Lung (tissue), 12 donors: ENCODE results near the gene FALEC. TPM values are rescaled to one million over a fixed set of nuclear protein-coding genes. Genes with fewer than 3 reads are reported as not detected.

Source experiments
- ATAC-seq: fragments of 200-7000 bp; cut with Tn5 transposase; one replicate; pipeline ENCODE4 v1.9.1; 2020; ENCODE audit warnings: moderate number of reproducible peaks; ENCODE audit not compliant: insufficient read depth, low FRiP score
- DNase-seq, 3 donors: peaks; one replicate each; pipeline ENCODE4 v3.0.0-alpha.2; 2013 to 2017
- H3K27ac ChIP-seq, 2 donors: one replicate each; pipeline ENCODE4 v1.5.1; 2013; ENCODE audit warnings: mild to moderate bottlenecking in 2 of 2, moderate library complexity in 2 of 2, control low read depth in 1 of 2, inconsistent platforms in 1 of 2, low read depth in 1 of 2, low read length in 1 of 2
- H3K27me3 ChIP-seq, 3 donors: one replicate each; pipeline ENCODE4 v1.5.1; 2013; ENCODE audit warnings: low read length in 2 of 3; ENCODE audit not compliant: control insufficient read depth in 3 of 3, insufficient read depth in 3 of 3
- H3K36me3 ChIP-seq, 4 donors: one replicate each; pipeline ENCODE4 v1.5.1; 2013; ENCODE audit warnings: low read length in 4 of 4, mild to moderate bottlenecking in 1 of 4, moderate library complexity in 1 of 4; ENCODE audit not compliant: control insufficient read depth in 4 of 4, insufficient read depth in 4 of 4
- H3K4me1 ChIP-seq, 5 donors: one replicate each; pipeline ENCODE4 v1.5.1; 2013; ENCODE audit warnings: low read length in 5 of 5, mild to moderate bottlenecking in 2 of 5, moderate library complexity in 1 of 5; ENCODE audit not compliant: control insufficient read depth in 5 of 5, insufficient read depth in 5 of 5
- H3K4me3 ChIP-seq: one replicate; pipeline ENCODE4 v1.5.1; 2013; ENCODE audit warnings: mild to moderate bottlenecking, control low read depth, moderate library complexity
- H3K9ac ChIP-seq, 2 donors: one replicate each; pipeline ENCODE4 v1.5.1; 2013; ENCODE audit warnings: low read length in 2 of 2, control low read depth in 1 of 2; ENCODE audit not compliant: insufficient read depth in 1 of 2
- H3K9me3 ChIP-seq, 4 donors: one replicate each; pipeline ENCODE4 v1.5.1; 2013; ENCODE audit warnings: low read length in 3 of 4, mild to moderate bottlenecking in 1 of 4, moderate library complexity in 1 of 4; ENCODE audit not compliant: control insufficient read depth in 4 of 4, insufficient read depth in 3 of 4
- WGBS, 2 donors: extraction: QIAGEN DNeasy Blood & Tissue Kit; methylation state at CpG; one replicate each; pipeline ENCODE4 v1.1.7; 2013; 5-methylcytosine and 5-hydroxymethylcytosine counted together
- polyA plus RNA-seq, 2 donors: library from polyadenylated mRNA; stranded (reverse); fragments of 200-250 nt; gene quantifications; one replicate each; pipeline ENCODE4 v1.2.1, GENCODE V29; 2013
- total RNA-seq, 2 donors: library from RNA; depleted of rRNA in 1 of 2; stranded (reverse); fragments of >200 nt in 1 of 2; gene quantifications; one replicate each; pipeline ENCODE4 v1.2.1, GENCODE V29; 2014 to 2021
- TF ChIP-seq, protein P1 (sequence below): IDR thresholded peaks from 2 replicates; pipeline ENCODE4 v1.5.1; 2012; ENCODE audit warnings: mild to moderate bottlenecking; ENCODE audit errors: control extremely low read depth, extremely low read depth
- donor health status: control.
- donor health status: control.
- donor health status: Bipolar disorder and iron deficiency.
- donor health status: healthy.
- donor health status: DM: yes; HTN: yes; CAD: no.

Gene FALEC
- total and polyA plus RNA-seq, 4 donors: 0.09 TPM; not detected in 3

DNA sequence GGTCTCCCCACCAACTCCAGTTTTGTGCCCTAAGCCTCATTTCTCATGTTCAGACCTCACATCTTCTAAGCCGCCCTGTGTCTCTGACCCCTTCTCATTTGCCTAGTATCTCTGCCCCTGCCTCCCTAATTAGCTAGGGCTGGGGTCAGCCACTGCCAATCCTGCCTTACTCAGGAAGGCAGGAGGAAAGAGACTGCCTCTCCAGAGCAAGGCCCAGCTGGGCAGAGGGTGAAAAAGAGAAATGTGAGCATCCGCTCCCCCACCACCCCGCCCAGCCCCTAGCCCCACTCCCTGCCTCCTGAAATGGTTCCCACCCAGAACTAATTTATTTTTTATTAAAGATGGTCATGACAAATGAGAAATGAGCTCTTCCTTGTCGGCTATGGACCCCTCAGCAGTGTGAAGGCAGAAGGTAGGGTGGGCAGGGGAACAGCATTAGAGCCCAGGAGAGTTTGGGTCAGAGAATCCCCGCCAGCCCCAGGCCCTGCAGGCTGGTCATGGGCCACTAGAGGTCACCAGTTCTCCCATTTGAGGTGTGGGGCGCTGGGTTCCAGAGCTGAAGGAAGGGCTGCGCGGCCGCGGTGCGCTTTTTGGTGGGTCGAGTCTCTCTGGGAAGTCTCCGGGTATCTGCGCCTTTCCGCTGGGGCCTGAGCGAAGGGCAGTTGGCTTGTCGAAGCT, 45.2 kb downstream of the FALEC start:
- DNase-seq: peak in 2 of 3 donors; percentile 91 to 93
- H3K4me1 ChIP-seq: peaks cover 19 to 42% (median 28%) of the 10 kb centered on the region in 5 donors
- no peaks in the 10 kb centered on the region for H3K27me3 ChIP-seq
- H3K4me3 ChIP-seq: peak overlapping the region; percentile 47
- TF ChIP-seq, protein P1, sequence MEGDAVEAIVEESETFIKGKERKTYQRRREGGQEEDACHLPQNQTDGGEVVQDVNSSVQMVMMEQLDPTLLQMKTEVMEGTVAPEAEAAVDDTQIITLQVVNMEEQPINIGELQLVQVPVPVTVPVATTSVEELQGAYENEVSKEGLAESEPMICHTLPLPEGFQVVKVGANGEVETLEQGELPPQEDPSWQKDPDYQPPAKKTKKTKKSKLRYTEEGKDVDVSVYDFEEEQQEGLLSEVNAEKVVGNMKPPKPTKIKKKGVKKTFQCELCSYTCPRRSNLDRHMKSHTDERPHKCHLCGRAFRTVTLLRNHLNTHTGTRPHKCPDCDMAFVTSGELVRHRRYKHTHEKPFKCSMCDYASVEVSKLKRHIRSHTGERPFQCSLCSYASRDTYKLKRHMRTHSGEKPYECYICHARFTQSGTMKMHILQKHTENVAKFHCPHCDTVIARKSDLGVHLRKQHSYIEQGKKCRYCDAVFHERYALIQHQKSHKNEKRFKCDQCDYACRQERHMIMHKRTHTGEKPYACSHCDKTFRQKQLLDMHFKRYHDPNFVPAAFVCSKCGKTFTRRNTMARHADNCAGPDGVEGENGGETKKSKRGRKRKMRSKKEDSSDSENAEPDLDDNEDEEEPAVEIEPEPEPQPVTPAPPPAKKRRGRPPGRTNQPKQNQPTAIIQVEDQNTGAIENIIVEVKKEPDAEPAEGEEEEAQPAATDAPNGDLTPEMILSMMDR: peak; percentile 72
- H3K9ac ChIP-seq: peak overlapping the region; percentile 90 to 92
- peak overlapping the region; percentile 93 to 96 for H3K27ac ChIP-seq
- ATAC-seq: peak; percentile 46
- peaks cover 0 to 15% (median 3%) of the 10 kb centered on the region in 4 donors for H3K36me3 ChIP-seq
- WGBS, 2 donors: 17% methylated on average over 17 of the region's 17 CpGs
- no peaks in the 10 kb centered on the region for H3K9me3 ChIP-seq

DNA sequence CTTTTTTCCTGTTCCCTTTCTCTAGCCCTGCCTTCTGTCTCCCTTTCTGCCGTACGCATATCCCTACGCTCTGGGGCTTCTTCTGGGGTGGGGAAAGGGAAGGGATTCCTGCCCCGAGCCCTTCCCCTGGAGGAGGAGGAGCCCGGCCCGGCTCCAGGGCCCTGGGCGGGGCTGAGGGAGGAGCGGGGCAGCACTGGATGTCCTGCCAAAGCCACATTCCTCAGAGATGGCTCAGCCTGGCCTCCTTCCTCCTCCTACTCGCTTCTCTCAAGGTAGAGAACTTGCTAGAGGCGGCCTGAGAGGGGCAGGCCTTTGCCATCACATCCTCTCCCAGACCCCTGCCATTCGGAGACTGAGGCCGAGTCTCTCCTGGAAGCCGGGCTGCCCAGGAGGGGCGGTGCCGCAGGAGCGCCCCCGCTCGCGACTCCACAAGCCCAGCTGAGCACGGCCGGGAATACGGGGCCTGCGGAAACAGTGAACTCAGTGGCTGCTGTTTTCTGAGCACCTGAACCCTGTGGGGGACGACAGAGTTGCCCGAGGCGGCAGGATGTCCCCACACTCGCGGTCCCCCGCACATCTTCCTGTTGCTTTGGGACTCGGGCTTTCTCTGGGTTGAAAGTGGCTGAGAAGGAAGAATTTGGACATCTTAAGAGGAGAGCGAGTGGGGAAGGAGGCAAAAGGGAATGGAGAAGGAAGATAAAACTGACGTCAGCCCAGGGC, 45.9 kb downstream of the FALEC start:
- Histone ChIP-seq H3K27ac (peak overlapping the region; percentile 96 to 99), H3K36me3 (peaks cover 0 to 15% (median 2%) of the 10 kb centered on the region in 4 donors), H3K27me3 (no peaks in the 10 kb centered on the region), H3K4me1 (peaks cover 19 to 43% (median 28%) of the 10 kb centered on the region in 5 donors), H3K9ac (peak overlapping the region; percentile 92 to 98), H3K9me3 (no peaks in the 10 kb centered on the region), H3K4me3 (peak overlapping the region; percentile 47)
- peak; percentile 97 to 98 (median 98) for DNase-seq
- TF ChIP-seq, protein P1: no peak
- peak; percentile 82 for ATAC-seq
- WGBS, 2 donors: 0 to 1% methylated on average over 32 of the region's 32 CpGs

DNA sequence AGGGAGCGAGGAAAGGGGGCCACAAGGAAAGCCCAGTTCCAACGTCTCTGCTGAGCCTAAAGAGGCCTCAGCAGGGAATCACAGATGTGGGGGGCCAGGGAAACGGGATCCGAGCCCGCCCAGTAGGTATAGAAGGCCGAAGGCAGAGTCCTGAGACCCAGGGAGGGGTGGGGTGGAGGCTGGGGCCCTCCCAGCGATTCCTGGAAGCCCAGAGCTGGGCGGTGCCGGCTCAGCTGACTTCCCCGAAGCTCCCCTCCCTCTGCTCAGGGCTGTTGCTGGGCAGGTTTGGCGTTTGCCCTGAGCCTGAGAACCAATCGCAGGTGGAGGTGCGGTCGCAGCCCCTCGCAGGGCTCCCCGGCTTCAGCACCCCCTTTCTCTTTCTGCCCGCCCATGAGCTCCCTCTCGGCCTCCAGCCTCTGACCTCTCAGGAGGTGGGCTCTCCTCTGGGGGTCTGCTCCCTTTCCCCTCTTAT, 46.5 kb downstream of the FALEC start:
- Histone ChIP-seq H3K4me3 (peak overlapping the region; percentile 40), H3K4me1 (peaks cover 19 to 49% (median 33%) of the 10 kb centered on the region in 5 donors), H3K9me3 (no peaks in the 10 kb centered on the region), H3K27ac (peak overlapping the region; percentile 96 to 99), H3K27me3 (no peaks in the 10 kb centered on the region), H3K9ac (peak overlapping the region; percentile 92 to 98), H3K36me3 (peaks cover 0 to 13% (median 2%) of the 10 kb centered on the region in 4 donors)
- 0 to 1% methylated on average over 17 to 18 of the region's 18 CpGs for WGBS, 2 donors
- peak; percentile 80 for ATAC-seq
- TF ChIP-seq, protein P1: no peak
- DNase-seq: peak; percentile 93 to 96 (median 94)
